HEK293T (cell line): ENCODE measurements around the gene WASF3.

ENCODE experiments used
- ELF4 ChIP-seq: fragments of 450-650 bp; IDR thresholded peaks from 2 replicates; pipeline ENCODE4 v1.6.1; 2017; ENCODE audit warnings: antibody characterized with exemption
- FOXA1 ChIP-seq: fragments of 450-650 bp; IDR thresholded peaks from 2 replicates; pipeline ENCODE4 v1.6.1; 2016; ENCODE audit warnings: mild to moderate bottlenecking
- FOXK2 ChIP-seq: fragments of 450-650 bp; IDR thresholded peaks from 2 replicates; pipeline ENCODE4 v1.6.1; 2016; ENCODE audit warnings: mild to moderate bottlenecking
- FOXM1 ChIP-seq: fragments of 450-650 bp; IDR thresholded peaks from 2 replicates; pipeline ENCODE4 v1.6.1; 2017; ENCODE audit warnings: mild to moderate bottlenecking, borderline replicate concordance
- HDGF ChIP-seq: fragments of 450-650 bp; IDR thresholded peaks from 2 replicates; pipeline ENCODE4 v1.6.1; 2017; ENCODE audit warnings: antibody characterized with exemption, borderline replicate concordance
- TARDBP ChIP-seq: fragments of 450-650 bp; IDR thresholded peaks from 2 replicates; pipeline ENCODE4 v1.6.1; 2016
- ZNF384 ChIP-seq: fragments of 450-650 bp; IDR thresholded peaks from 2 replicates; pipeline ENCODE4 v1.6.1; 2016
- TF ChIP-seq, protein P1 (sequence below): fragments of 450-650 bp; IDR thresholded peaks from 2 replicates; pipeline ENCODE4 v1.6.1; 2016

DNA sequence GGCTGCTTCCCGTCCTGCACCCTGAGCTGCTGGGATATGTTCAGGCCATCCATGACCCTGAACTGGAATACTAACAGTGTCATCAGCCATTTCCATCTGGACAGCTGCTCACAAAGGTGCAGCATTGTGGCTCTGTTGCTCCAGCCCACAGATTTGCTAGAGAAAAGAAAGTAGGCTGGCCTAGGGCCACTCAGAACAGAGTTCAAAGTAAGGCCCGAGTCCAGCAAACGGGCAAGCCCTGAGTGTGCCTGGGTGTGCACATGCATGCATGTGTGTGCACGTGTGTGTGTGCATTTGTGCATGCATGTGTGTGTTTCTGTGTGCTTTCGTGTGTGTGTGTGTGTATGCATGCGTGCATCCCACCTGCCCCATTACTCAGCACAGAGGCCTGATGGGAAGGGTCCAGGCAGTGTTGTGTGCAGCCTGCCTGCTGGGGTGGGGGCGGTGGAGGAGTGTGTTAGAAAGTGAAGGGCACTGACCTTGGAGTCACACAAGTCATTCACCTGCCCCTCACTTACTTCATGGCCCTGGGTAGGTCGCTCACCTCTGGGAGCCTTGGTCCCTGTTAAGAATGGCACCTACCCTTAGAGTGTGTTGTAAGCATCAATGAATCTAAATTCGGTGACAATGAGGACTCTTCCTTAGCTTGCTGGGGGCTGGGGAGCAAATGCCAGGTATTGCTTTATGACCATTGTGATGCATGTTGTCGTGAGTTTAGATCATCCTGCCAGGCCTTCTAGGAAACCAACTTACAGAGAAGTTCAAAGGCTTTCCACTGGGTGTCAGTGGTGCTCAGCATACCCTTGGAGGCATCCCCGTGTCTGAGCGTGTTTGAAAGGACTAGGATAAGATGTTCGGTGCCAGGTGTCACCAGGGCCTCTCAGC lies 149.9 kb downstream of the WASF3 start:
- TF ChIP-seq HDGF (no peak), TARDBP (no peak), ELF4 (no peak), FOXA1 (no peak), FOXK2 (no peak), FOXM1 (no peak), ZNF384 (no peak)
- TF ChIP-seq, protein P1, sequence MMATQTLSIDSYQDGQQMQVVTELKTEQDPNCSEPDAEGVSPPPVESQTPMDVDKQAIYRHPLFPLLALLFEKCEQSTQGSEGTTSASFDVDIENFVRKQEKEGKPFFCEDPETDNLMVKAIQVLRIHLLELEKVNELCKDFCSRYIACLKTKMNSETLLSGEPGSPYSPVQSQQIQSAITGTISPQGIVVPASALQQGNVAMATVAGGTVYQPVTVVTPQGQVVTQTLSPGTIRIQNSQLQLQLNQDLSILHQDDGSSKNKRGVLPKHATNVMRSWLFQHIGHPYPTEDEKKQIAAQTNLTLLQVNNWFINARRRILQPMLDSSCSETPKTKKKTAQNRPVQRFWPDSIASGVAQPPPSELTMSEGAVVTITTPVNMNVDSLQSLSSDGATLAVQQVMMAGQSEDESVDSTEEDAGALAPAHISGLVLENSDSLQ, result no peak
